Cardiac fibroblast (primary cell): Measurements from ENCODE around the gene PNKD.

Experiments used
- DNase-seq, 2 donors: peaks; one replicate each; pipeline versions ENCODE4 v3.0.0 to v3.0.0-alpha.2; 2010; ENCODE audit warnings: low read depth in 2 of 2
- H3K4me3 ChIP-seq, 2 donors: replicated peaks in 1 of 2; 1 replicate in 1 of 2; 2 replicates in 1 of 2; pipeline ENCODE4 v1.5.1; 2011; ENCODE audit warnings: low read depth in 2 of 2, low read length in 2 of 2, mild to moderate bottlenecking in 2 of 2, moderate library complexity in 1 of 2
- TF ChIP-seq, protein P1 (sequence below): IDR thresholded peaks from one replicate; pipeline ENCODE4 v1.5.1; 2011; ENCODE audit warnings: low read depth, mild to moderate bottlenecking, low read length, inconsistent platforms

Gene PNKD, protein sequence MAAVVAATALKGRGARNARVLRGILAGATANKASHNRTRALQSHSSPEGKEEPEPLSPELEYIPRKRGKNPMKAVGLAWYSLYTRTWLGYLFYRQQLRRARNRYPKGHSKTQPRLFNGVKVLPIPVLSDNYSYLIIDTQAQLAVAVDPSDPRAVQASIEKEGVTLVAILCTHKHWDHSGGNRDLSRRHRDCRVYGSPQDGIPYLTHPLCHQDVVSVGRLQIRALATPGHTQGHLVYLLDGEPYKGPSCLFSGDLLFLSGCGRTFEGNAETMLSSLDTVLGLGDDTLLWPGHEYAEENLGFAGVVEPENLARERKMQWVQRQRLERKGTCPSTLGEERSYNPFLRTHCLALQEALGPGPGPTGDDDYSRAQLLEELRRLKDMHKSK

DNA sequence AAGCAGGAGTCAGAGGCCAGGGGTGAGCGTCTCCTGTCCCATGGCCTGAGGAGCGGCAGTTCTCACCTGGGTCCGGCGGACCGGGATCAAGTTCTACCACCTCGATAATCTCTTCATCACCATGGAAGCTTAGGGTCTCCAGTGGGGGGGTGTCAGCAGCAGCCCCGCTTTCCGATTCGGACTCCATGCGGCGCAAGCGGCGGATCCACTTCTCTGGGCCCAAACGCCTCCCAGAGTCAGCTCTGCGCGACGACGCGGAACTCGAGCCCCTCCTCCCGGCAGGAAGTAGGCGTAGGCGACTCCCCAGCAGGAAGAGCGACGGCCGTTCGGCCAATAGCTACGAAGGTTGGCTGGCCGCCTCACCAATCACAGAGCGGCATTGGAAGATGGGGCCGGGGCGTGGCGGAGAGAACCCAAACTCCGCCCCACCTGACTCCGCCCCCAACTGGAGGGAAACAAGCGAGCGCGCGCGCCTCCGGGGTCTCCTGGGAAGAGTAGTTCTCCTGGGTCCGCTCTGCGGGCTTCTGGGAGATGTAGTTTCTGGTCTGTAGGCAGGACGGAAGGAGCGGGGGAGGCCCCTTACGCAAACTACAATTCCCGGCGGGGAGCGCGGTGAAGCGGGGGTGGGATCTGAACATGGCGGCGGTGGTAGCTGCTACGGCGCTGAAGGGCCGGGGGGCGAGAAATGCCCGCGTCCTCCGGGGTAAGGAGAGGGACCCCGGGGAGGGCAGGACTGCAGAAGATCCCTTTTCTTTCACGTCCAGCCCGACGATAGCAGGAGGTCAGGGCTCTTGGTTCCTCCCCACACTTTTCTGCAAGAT is at the start of gene PNKD, which contains the start of gene AAMP:
PNKD (plus strand) TSS at position 620 of the 821 bp plus-strand sequence; CDS start at position 637, 17 bp downstream.
AAMP (minus strand) TSS at position 238 of the 821 bp plus-strand sequence; CDS start at position 187, 51 bp downstream.
- TF ChIP-seq, protein P1, sequence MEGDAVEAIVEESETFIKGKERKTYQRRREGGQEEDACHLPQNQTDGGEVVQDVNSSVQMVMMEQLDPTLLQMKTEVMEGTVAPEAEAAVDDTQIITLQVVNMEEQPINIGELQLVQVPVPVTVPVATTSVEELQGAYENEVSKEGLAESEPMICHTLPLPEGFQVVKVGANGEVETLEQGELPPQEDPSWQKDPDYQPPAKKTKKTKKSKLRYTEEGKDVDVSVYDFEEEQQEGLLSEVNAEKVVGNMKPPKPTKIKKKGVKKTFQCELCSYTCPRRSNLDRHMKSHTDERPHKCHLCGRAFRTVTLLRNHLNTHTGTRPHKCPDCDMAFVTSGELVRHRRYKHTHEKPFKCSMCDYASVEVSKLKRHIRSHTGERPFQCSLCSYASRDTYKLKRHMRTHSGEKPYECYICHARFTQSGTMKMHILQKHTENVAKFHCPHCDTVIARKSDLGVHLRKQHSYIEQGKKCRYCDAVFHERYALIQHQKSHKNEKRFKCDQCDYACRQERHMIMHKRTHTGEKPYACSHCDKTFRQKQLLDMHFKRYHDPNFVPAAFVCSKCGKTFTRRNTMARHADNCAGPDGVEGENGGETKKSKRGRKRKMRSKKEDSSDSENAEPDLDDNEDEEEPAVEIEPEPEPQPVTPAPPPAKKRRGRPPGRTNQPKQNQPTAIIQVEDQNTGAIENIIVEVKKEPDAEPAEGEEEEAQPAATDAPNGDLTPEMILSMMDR = peak; percentile 2
- H3K4me3 ChIP-seq = peak within 1 kb of the TSS; percentile 91 to 96
- DNase-seq = peak; percentile 100

DNA sequence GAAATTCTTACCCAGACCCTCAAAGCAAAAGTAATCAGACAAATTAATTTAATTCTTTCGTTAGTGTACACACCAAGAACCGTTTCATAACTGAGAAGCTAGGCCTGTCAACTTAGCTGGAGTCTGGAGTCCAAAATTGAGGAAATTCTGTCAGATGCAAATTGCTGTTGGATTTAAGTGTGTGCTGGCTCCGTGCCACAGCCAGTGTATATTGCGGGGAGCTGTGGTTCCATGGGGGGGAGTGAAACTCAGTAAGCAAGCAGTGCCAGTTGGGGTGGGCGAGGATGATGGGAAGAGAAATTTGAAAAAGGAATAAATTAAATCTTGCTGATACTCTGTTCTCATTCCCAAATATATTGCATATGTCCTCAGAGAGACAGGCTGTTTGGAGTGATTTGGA is 49.3 kb upstream of the PNKD start:
- no peak for DNase-seq
- no peak overlapping the region for H3K4me3 ChIP-seq
- TF ChIP-seq, protein P1 = no peak

DNA sequence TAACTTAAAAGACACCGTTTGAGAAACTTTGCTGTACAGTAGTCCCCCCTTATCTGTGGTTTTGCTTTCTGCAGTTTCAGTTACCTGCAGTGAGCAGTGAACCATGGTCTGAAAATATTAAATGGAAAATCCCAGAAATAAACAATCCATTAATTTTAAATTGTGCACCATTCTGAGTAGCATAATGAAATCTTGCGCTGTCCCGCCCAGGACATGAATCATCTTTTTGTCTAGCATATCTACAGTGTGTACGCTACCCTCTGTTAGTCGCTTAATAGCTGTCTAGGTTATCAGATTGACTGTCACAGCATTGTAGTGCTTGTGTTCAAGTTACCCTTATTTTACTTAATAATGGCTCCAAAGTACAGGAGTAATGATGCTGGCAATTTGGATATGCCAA is 47.3 kb upstream of the PNKD start:
- DNase-seq = peak in 1 of 2 donors; percentile 55
- no peak overlapping the region for H3K4me3 ChIP-seq
- TF ChIP-seq, protein P1 = no peak

DNA sequence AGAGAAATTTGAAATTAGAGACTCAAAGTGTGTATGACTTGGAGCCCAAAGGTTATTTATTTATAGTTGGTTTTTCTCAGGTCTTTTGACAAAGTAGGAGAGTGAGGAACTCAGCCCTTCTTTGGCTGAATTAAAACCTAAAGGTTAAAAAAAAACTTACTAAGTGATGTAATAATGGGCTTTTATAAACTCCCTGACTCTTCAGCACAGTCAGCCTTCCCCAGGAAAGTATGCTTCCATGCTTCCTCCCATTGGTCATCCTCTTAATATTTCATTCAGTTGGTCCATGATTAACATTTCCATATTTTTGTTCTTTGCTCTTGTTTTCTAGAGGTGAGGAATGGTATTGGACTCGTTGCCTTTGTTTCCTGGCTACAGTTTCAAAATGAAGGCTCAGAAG is 46.1 kb upstream of the PNKD start:
- peak in 1 of 2 donors; percentile 65 for DNase-seq
- TF ChIP-seq, protein P1 = no peak
- H3K4me3 ChIP-seq = no peak overlapping the region

DNA sequence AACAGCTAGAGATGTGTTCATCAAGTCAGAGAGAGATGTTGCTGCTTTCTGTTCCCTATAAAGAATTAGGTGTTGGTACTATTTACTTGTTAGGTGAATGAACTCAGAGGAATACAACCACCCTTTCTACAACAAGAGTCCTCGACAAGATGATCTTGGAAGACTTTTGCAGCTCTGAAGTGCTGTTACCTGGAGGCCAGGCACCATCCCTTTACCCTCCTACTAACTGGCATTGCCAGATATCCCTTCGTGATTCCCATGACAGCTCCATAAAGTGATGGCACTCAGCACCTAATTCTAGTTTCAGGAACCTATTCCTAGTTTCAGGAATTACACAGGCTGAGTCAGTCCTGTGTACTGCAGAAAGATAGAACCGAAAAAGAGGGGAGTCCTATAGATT is 43.4 kb upstream of the PNKD start:
- TF ChIP-seq, protein P1 = no peak
- DNase-seq = no peak
- H3K4me3 ChIP-seq = no peak overlapping the region

DNA sequence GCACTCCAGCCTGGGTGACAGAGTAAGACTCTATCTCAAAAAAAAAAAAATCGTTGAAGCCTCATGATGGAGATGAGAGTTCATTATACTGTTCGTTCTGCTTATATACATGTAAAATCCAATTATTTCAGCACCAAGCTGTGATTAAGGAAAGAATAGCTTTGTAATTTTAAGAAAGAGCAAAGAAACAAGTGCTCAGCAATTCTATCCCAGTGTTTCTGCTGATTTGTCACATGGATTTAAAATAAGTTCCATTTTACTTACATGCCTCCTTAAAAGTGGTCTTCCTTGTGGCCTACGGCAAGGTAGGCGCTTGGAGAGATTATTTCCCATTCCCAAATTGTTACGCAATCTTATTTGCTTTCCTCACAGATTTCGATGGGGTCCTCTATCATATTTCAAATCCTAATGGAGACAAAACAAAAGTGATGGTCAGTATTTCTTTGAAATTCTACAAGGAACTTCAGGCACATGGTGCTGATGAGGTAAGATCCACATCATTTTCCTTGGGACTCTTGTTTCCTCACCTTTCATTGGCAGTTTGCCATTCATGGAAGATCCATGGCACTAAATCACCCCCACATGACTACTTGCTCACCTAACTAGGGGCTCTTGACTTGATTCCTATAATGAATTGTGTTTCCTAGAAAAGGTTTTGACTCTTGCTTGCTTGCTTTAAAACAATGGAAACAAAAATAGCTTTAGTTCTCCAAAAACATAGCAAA is 41.8 kb upstream of the PNKD start:
- TF ChIP-seq, protein P1 = no peak
- peak in 1 of 2 donors; percentile 55 for DNase-seq
- H3K4me3 ChIP-seq = no peak overlapping the region
